Activated naive CD4-positive, alpha-beta T cell treated with anti-CD3 and anti-CD28 coated beads, Interleukin-2, amount 50 U/mL, for 16 hours (primary cell): ENCODE results near the gene MAEA.

ENCODE experiments used
- DNase-seq: peaks from one replicate; pipeline ENCODE4 v3.0.0-alpha.2; 2020

MAEA gene

GRCh38 chr4:1382776-1383727 is 93.4 kb downstream of the MAEA start:
- peak; percentile 10 for DNase-seq

- DNase-seq, result peak; percentile 10
These were observed 94.3 kb downstream of the MAEA start for GRCh38 chr4:1383728-1384591.

GRCh38 chr4:1384675-1385372 is 95.1 kb downstream of the MAEA start:
- DNase-seq, result peak; percentile 5

DNA sequence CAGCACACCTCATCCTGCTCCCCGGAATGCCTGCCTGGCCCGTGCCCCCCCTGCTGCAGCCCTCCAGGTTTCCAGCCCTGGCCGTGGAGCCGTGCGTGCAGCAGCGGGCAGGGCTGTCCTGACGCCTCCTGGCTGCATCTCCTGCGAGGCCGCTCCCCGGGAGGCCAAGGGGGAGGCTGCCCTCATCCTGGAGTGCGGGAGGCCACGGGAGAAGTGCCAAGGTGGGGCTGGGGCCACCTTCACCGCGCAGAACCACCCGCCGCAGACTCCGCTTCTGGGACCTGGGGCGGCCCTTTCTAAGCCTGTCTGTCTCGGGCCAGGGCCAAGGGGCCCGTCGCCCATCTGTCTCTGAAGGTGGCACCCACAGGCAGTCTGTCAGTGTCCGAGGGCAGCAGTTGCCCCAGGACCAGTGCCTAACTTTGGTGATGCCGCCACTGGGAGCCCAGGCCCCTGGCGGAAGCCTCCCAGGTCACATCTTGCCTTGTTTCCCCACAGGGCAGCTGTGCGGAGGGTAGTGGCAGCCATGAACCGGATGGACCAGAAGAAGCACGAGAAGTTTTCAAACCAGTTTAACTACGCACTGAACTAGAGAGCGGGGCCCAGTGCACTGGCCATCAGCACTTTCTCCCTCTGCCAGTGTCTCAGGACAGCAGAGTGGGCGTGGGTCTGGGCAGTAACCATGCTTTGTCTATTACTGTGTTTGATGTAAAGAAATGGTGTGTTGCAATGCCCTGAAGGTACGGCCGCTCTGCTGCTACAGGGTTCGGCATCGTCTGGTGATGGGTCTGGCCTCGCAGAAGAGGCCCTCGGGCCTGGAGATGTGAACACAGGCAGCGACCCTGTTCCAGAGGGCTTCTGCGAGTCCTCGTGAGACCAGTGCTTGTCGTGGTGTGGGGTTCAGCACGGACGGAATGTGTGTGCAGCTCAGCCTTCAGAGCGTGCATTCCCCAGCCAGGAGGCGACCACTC is 96.0 kb downstream of the MAEA start:
- peak; percentile 9 for DNase-seq
